Smooth muscle cell of trachea (primary cell): ENCODE data around the gene SKA3. TPM values are rescaled to one million over a fixed set of nuclear protein-coding genes. Genes with fewer than 3 reads are reported as not detected.

Experiments used
- total RNA-seq: library from RNA; depleted of rRNA; stranded (reverse); fragments of >200 nt; gene quantifications from 2 replicates; pipeline ENCODE4 v1.2.1, GENCODE V29; 2014

SKA3 gene
- 5.5 and 8.1 TPM in 2 replicates for total RNA-seq

DNA sequence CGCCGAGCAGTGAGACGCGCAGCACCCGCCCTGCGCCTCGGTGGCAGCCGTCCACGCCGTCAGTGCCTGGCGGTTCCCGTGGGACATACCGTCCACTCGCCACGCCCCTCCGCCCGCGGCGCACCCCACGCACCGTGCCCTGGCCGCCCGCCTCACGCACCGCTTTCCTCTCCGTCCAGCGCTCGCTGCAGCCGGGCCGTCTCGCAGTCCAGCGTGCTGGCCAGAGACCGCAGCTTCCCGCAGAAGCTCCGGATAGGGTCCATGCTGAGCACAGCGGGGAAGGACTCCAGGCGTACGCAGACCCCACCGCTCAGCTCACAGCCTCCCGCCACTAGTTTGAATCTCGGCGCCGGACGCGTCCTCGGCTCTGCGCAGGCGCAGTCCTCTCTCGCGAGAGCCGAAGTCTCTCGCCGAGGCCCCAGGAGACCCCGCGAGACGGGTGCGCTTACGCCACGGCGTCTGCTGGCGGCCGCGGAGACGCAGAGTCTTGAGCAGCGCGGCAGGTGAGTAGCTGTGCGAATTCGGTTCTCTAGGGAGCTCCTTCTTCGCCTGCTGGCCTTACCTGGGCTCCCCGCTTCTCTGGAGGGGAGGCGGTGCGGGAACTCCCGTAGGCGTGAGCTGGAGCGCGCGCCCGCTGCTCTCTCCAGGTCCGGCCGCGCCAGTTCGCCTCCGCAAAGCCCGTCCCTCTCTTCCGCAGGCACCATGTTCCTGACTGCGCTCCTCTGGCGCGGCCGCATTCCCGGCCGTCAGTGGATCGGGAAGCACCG, at the start of gene SKA3, which contains the start of gene MRPL57:
Gene SKA3 (minus strand): TSS at position 338 of the 767 bp plus-strand sequence. CDS start 75 bp downstream, at position 263.
Gene MRPL57 (plus strand): TSS at position 444 of the 767 bp plus-strand sequence. CDS start 259 bp downstream, at position 703.

Other genes starting within 250 kb of the SKA3 start
- gene LATS2, start 115.0 kb downstream of the SKA3 start, total RNA-seq = 14.3 and 20.7 TPM in 2 replicates
- 37.5 and 42.6 TPM in 2 replicates for gene SAP18, start 36.4 kb downstream of the SKA3 start, total RNA-seq
- 19.9 and 25.6 TPM in 2 replicates for gene MRPL57, start 106 bp upstream of the SKA3 start, total RNA-seq